KOPT-K1 (cell line): ENCODE measurements around the gene GNB1L.

Experiments used
- H3K27ac ChIP-seq: fragments of 200-600 bp; sonication (generic); 2 replicates; pipeline ENCODE4 v1.5.1; 2016; ENCODE audit warnings: antibody characterized with exemption, mild to moderate bottlenecking, low read depth, low read length; ENCODE audit not compliant: poor library complexity, severe bottlenecking
- H3K36me3 ChIP-seq: fragments of 200-600 bp; sonication (generic); 2 replicates; pipeline ENCODE4 v1.5.1; 2017; ENCODE audit warnings: antibody characterized with exemption, mild to moderate bottlenecking, low read length, moderate library complexity; ENCODE audit not compliant: insufficient read depth
- H3K9me3 ChIP-seq: fragments of 200-600 bp; sonication (generic); 2 replicates; pipeline ENCODE4 v1.5.1; 2017; ENCODE audit warnings: antibody characterized with exemption, low read length, mild to moderate bottlenecking; ENCODE audit not compliant: insufficient read depth, poor library complexity, severe bottlenecking

The GNB1L gene

DNA sequence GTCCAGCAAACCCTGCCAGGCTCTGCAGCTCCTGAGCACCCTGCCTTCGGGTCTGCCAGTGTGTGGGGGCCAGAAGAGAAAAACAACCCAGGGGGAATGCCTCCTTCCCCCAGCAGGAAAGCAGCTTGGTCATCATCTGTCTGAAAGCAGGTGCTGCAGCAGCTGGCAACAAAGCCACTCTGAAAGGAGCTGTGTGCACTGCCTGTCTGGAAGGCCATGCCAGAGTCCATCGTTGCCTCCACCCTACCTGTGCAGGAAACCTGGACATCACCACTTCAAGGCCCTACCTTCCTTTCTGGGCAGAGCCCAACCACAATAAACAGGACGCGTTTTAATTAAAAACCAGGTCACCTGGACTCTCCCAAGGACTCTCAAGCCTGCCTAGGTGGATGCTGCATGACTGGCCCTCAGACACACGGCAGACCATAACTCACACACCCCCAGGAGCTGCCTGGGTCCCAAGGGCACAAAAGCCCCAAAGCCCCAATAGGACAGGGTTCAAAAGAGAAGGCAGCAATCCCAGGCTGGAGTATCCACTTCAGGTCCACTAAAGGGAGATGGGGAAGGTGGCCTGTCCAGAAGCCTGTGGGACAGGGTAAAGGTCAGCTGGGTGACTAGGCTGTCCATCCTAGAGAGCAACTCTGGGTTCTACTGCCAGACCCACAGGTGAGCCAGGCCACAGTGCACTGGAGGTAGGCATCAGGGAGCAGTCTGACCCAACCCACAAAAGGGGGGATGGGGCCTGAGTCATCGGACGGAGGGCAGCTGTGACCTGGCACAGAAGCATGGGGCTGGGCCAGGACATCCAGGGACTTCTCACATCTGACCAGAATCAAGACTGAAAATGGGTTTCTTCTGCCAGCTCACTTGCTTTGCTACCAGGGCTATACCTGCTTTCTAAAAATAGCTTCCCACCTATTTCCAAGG is 6.1 kb downstream of the GNB1L start:
- Histone ChIP-seq H3K27ac (no peak overlapping the region), H3K9me3 (no peaks in the 10 kb centered on the region), H3K36me3 (peaks cover 95% of the 10 kb centered on the region)

DNA sequence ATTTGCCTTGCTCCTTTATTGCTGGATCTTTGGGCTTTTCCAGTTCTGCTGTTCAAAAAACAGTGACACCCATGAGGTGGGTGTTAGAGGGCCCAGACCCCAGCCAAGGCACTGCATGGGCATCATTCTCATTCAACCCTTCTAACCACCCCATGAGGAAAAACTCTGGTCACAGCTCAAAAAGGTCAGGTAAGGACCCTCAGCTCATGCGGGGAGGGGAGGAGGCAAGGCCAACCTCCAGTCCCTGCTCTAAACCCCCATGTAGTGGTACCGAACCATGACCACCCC is 7.4 kb downstream of the GNB1L start:
- H3K9me3 ChIP-seq, result no peaks in the 10 kb centered on the region
- H3K27ac ChIP-seq, result no peak overlapping the region
- H3K36me3 ChIP-seq, result peaks cover 93% of the 10 kb centered on the region

DNA sequence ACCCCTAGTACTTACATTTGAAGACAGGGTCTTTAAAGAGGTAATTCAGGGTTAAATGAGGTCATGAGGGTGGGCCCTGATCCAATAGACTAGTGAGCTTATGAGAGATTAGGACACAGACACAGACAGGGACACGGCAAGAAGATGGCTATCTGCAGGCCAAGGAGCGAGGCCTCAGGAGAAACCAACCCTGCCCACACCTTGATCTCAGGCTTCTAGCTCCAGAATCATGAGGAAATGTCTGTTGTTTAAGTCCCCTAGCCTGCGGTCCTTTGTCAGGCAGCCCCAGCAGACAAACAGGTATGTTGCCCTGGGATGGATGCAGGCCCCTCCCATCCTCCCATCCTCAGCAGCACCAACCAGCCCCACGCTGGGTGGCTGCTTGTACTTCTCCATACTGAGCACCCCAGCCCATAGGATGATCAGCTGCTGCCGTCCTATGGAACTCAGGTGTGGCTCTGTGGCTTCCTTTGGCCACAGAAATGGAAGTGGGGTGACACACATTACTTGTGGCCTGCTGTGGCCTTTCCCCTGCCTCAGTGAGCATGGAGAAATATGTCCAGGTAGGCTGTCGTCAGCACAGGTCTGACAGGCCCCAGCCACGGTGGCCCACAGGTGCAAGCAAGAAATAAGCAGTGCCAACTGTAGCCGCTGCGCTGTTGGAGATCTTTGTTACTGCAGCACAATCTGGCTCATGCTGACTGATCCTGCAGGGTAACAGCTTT is 7.9 kb downstream of the GNB1L start:
- Histone ChIP-seq H3K27ac (no peak overlapping the region), H3K36me3 (peaks cover 88% of the 10 kb centered on the region), H3K9me3 (no peaks in the 10 kb centered on the region)

- Histone ChIP-seq H3K36me3 (peaks cover 75% of the 10 kb centered on the region), H3K27ac (no peak overlapping the region), H3K9me3 (no peaks in the 10 kb centered on the region)
Measured at GRCh38 chr22:19845054-19845722, 9.5 kb downstream of the GNB1L start.

- peaks cover 72% of the 10 kb centered on the region for H3K36me3 ChIP-seq
- no peaks in the 10 kb centered on the region for H3K9me3 ChIP-seq
- no peak overlapping the region for H3K27ac ChIP-seq
Measured at GRCh38 chr22:19844377-19845053, 10.2 kb downstream of the GNB1L start.

GRCh38 chr22:19843857-19844376 is 10.8 kb downstream of the GNB1L start:
- Histone ChIP-seq H3K9me3 (no peaks in the 10 kb centered on the region), H3K36me3 (peaks cover 66% of the 10 kb centered on the region), H3K27ac (no peak overlapping the region)

DNA sequence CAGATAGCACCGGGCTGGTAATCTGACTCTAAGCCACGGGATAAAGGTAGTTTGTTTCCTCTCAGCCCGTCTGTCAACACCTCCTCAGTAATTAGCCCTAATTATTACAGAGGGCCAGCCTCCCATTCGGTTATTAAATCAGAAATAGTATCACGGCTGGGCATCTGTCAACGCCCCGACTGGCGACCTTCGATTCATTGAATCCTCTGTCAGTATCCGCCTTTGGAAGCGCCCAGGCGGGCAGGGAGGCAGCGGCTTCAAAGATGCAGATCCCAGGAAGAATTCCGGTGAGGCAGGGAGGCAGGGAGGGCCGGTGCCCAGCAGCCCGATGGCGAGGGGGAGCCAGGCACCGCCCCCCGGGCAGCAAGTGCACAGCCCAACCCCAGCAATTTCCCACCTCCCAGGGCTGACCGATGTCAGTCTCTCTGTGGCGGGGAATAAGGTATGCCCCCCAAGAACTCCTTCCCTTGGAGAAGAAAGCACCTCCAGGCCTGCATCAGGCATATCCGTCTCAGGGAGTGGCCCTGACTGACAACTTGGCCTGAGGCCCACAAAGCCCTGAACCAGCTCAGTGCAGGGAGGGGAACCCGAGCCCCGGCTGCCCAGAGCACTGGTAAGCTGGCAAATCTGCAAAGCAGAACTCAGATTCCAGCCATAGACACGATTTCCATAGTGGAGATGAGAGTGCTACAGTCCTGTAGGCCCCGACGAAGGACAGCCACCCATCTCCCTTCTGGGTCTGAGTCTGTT is 11.4 kb downstream of the GNB1L start:
- H3K27ac ChIP-seq, result no peak overlapping the region
- no peaks in the 10 kb centered on the region for H3K9me3 ChIP-seq

DNA sequence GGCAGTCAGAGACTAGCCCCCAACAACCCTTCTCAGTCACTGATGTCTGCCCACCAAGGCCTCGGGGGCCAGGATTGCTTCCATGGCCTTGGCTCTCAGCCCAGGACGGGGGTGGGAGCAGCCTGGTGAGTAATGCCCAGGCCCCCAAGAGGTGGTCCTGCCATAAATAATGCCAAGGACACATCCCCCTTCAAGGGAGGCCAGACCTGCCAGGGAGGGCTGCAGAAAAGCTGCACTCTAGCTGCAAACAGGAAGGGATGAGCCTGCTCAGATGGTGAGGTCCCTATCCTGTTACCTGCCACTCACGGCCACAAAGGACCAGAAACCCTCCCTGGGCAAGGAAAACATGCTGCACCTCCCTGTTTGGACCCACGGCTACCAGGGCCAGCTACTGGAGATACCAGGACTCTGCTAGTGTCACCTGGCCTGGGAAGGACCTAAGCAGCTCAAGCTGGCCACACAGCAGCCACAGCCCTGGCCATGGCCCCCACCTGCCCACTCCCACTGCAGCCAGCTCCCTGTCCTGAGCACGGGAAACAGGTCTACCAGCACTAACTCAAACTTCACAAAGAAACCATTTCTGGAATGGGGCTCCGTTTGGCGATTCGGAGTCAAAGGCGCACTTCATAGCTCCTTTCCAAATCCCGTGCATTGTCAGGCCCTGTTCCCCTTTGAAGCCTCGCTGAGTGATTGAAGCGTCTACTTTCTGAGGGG is 12.1 kb downstream of the GNB1L start:
- no peaks in the 10 kb centered on the region for H3K9me3 ChIP-seq
- peaks cover 53% of the 10 kb centered on the region for H3K36me3 ChIP-seq
- no peak overlapping the region for H3K27ac ChIP-seq

More for the DNA sequence above, 11.4 kb downstream of the GNB1L start:
- H3K36me3 ChIP-seq, result peaks cover 60% of the 10 kb centered on the region

DNA sequence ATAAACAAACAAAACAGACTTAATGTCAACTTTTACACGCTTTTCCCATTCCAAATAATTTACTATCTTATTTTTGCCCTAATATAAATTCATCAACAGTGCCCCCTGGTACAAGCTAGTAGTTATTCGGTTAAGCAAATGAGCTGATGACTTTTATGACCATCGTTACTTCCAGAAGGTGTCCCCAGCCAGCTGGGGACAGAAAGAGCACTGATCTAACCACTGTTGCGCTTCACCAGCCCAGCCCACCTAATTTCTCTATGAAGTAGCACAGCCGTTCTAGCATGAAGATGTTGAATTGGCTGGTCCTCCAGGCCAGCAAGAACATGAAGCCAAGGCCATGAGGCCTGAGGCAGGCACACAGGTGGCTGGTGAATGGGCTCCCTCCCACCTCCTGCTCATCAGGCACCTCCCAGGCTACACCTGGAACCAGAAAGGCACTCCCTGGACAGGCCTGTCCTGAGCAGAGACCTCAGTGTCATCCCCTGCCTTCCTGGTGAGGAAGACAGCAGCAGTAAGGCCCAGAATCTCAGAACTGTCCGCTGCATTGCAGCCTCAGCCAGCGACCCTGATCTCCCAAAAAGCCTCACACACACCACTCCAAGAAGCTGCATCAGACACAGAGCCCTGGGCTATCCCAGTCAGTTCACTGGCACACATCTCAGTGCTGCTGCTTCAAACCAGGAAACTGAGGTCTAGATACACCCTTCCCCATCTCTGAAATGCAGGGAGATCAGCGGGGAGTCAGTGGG is 12.9 kb downstream of the GNB1L start:
- no peak overlapping the region for H3K27ac ChIP-seq

DNA sequence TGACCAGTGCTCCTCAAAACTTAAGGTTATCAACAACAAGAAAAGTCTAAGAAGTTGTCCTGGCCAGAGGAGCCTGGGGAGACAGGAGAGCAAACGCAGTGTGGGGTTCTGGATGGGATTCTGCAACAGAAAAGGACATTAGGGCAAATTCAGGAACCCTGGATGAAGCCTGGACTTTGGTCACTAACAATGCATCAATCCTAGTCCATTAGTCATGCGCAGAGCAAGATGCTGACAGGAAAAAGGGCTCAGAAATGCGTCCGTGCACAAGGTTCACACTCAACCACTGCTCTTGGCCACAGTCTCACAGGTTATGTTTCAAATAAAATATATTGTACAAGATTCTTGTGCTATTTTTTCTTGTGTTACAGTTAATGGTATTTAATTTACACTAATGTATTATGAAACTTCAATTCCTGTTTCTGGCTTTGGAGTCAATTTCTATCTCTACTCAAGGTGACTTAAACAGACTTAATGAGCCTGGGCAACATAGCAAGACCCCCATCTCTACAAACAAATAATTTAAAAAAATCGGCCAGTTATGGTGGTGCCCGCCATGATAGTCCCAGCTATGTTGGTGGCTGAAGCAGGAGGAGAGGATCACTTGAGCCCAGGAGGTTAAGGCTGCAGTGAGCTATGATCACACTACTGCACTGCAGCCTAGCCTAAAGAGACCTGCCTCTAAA is 13.6 kb downstream of the GNB1L start:
- Histone ChIP-seq H3K36me3 (peaks cover 38% of the 10 kb centered on the region; the same call in 1 of the 2 replicates), H3K27ac (no peak overlapping the region), H3K9me3 (no peaks in the 10 kb centered on the region)

More for the DNA sequence above, 12.9 kb downstream of the GNB1L start:
- H3K9me3 ChIP-seq, result no peaks in the 10 kb centered on the region
- peaks cover 45% of the 10 kb centered on the region for H3K36me3 ChIP-seq

DNA sequence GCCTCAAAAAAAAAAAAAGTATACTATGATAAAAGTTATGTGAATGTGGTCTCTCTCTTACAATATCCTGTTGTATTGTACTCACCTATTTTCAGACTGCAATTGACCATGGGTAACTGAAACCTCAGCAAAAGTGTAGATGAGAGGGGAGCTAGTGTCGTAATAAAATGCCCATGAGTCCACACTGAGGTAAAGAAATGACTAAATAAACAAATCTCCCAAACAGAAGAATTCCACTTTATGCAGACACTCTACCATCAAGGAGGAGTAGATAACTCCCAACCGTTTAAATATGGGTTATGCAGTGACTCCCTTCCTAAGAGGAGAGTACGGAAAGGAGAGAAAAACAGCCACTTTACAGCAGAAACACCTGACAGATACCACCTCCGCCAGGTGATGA is 14.6 kb downstream of the GNB1L start:
- Histone ChIP-seq H3K9me3 (no peaks in the 10 kb centered on the region), H3K27ac (no peak overlapping the region), H3K36me3 (peaks cover 28% of the 10 kb centered on the region; the same call in 1 of the 2 replicates)

DNA sequence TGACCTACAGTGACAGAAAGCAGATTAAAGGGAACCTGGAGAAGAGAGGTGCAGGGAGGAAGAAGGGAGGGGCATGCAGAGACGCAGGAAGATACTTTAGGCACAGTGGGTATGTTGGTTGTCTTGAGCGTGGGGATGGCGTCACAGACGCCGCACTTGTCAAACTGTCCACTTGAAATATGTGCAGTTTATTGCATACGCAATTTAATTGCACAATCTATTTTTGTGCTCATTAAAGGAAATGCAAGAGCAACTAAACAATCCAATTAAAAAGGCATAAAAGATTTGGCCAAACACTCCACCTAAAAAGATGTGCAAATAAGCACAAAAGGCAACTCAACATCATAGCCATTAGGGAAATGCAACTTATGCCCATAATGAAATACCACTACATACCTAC is 16.8 kb downstream of the GNB1L start:
- Histone ChIP-seq H3K27ac (no peak overlapping the region), H3K36me3 (peaks cover 11% of the 10 kb centered on the region; the same call in 1 of the 2 replicates), H3K9me3 (no peaks in the 10 kb centered on the region)

- Histone ChIP-seq H3K27ac (no peak overlapping the region), H3K9me3 (no peaks in the 10 kb centered on the region), H3K36me3 (0 out of 2 replicates have a peak, but pooled peaks cover 7% of the 10 kb centered on the region)
Measured at GRCh38 chr22:19836512-19836911, 18.2 kb downstream of the GNB1L start.
